ENCODE results near the gene TMEM186.
A peak's percentile ranks its signal among the peaks of the same experiment; 100 is the strongest.
"Not testable (repeated sequence)": the region's sequence is repeated elsewhere in the genome, so short reads cannot be mapped to it uniquely, and the experiment has no call there.

TMEM186 gene

GRCh38 chr16:8768283-8768682 is 29.2 kb downstream of the TMEM186 start:
- DNase-seq = no peak

GRCh38 chr16:8767176-8767575 is 30.3 kb downstream of the TMEM186 start:
- DNase-seq = no peak

- no peak for DNase-seq
Measured at GRCh38 chr16:8764525-8765250, 32.8 kb downstream of the TMEM186 start.

GRCh38 chr16:8763899-8764298 is 33.5 kb downstream of the TMEM186 start:
- DNase-seq = no peak

GRCh38 chr16:8763083-8763482 is 34.4 kb downstream of the TMEM186 start:
- no peak for DNase-seq

- no peak for DNase-seq
Measured at GRCh38 chr16:8762254-8762653, 35.2 kb downstream of the TMEM186 start.

GRCh38 chr16:8761078-8761477 is 36.4 kb downstream of the TMEM186 start:
- DNase-seq = no peak

GRCh38 chr16:8760021-8760420 is 37.4 kb downstream of the TMEM186 start:
- no peak for DNase-seq

GRCh38 chr16:8758022-8758421 is 39.4 kb downstream of the TMEM186 start:
- no peak for DNase-seq

GRCh38 chr16:8756755-8757154 is 40.7 kb downstream of the TMEM186 start:
- DNase-seq = no peak

GRCh38 chr16:8753416-8754054 is 43.9 kb downstream of the TMEM186 start:
- no peak for DNase-seq

GRCh38 chr16:8752706-8753105 is 44.7 kb downstream of the TMEM186 start:
- DNase-seq = no peak

GRCh38 chr16:8751481-8752311 is 45.7 kb downstream of the TMEM186 start:
- peak; percentile 78 for DNase-seq

- not testable (repeated sequence) for DNase-seq
Measured at GRCh38 chr16:8748944-8749343, 48.5 kb downstream of the TMEM186 start.

All from EL (cell line).